Measurements from ENCODE around the gene S100A11.

DNA sequence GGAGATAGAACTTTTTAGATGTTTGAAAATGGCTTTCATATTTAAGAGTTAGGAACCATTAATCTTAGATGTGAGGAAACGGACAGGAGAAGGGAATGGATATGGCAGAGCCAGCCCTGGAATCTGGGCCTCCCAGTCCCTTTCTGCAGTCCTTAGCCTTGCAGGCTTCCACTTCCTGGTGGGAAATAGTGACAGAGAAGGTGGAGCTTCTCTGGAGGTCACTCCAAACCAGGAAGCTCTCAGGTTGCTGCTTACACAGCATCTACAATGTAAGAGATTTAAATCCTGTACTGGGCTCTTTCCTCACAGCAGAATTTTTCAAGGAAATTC lies 2.5 kb downstream of the S100A11 start:
- TF ChIP-seq, protein P1, sequence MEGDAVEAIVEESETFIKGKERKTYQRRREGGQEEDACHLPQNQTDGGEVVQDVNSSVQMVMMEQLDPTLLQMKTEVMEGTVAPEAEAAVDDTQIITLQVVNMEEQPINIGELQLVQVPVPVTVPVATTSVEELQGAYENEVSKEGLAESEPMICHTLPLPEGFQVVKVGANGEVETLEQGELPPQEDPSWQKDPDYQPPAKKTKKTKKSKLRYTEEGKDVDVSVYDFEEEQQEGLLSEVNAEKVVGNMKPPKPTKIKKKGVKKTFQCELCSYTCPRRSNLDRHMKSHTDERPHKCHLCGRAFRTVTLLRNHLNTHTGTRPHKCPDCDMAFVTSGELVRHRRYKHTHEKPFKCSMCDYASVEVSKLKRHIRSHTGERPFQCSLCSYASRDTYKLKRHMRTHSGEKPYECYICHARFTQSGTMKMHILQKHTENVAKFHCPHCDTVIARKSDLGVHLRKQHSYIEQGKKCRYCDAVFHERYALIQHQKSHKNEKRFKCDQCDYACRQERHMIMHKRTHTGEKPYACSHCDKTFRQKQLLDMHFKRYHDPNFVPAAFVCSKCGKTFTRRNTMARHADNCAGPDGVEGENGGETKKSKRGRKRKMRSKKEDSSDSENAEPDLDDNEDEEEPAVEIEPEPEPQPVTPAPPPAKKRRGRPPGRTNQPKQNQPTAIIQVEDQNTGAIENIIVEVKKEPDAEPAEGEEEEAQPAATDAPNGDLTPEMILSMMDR (IDR thresholded peaks at IDR 0.05; ENCODE audit: low read depth, low read length): no peak
- no peak for TF ChIP-seq EZH2phosphoT487 (IDR thresholded peaks at IDR 0.05; ENCODE audit: low read depth)

Measured in OCI-LY3 (cell line).